Mesenchymal stem cell (in vitro differentiated cells and primary cell): ENCODE measurements around the gene TSC2. TPM values are rescaled to one million over a fixed set of nuclear protein-coding genes. Genes with fewer than 3 reads are reported as not detected.
A peak's percentile ranks its signal among the peaks of the same experiment; 100 is the strongest.

ENCODE experiments used
- DNase-seq: peaks from one replicate; pipeline ENCODE4 v3.0.0-alpha.2; 2013
- H2AFZ ChIP-seq: one replicate; pipeline ENCODE4 v1.6.1; 2013; ENCODE audit warnings: low read depth, mild to moderate bottlenecking, control low read depth, inconsistent platforms, low read length, moderate library complexity
- H2AK5ac ChIP-seq: 2 replicates; pipeline ENCODE4 v1.6.1; 2013; ENCODE audit warnings: low read length, moderate library complexity, mild to moderate bottlenecking, inconsistent platforms; ENCODE audit not compliant: severe bottlenecking
- H2BK120ac ChIP-seq: one replicate; pipeline ENCODE4 v1.6.1; 2013; ENCODE audit warnings: low read depth, mild to moderate bottlenecking, inconsistent platforms, low read length, moderate library complexity
- H2BK12ac ChIP-seq, 2 experiments: one replicate each; pipeline ENCODE4 v1.6.1; 2013; ENCODE audit warnings: inconsistent platforms in 2 of 2, low read length in 2 of 2, mild to moderate bottlenecking in 2 of 2, moderate library complexity in 2 of 2, control low read depth in 1 of 2
- H2BK15ac ChIP-seq: one replicate; pipeline ENCODE4 v1.6.1; 2013; ENCODE audit warnings: mild to moderate bottlenecking, low read depth, inconsistent platforms; ENCODE audit not compliant: poor library complexity, severe bottlenecking
- H2BK5ac ChIP-seq: 2 replicates; pipeline ENCODE4 v1.6.1; 2013; ENCODE audit warnings: low read depth, mild to moderate bottlenecking, low read length, control low read depth, inconsistent platforms; ENCODE audit not compliant: poor library complexity, severe bottlenecking
- H3K14ac ChIP-seq, 2 experiments: one replicate each; pipeline ENCODE4 v1.6.1; 2013; ENCODE audit warnings: inconsistent platforms in 2 of 2, low read length in 2 of 2, control low read depth in 1 of 2, mild to moderate bottlenecking in 1 of 2, moderate library complexity in 1 of 2
- H3K18ac ChIP-seq, 2 experiments: one replicate each; pipeline ENCODE4 v1.6.1; 2013; ENCODE audit warnings: inconsistent platforms in 2 of 2, low read length in 2 of 2, control low read depth in 1 of 2, low read depth in 1 of 2, mild to moderate bottlenecking in 1 of 2
- H3K23ac ChIP-seq, 2 experiments: one replicate each; pipeline ENCODE4 v1.6.1; 2013; ENCODE audit warnings: inconsistent platforms in 2 of 2, low read length in 2 of 2, mild to moderate bottlenecking in 2 of 2, moderate library complexity in 2 of 2, control low read depth in 1 of 2
- H3K27ac ChIP-seq: 2 replicates; pipeline ENCODE4 v1.5.1; 2013; ENCODE audit warnings: mild to moderate bottlenecking, moderate library complexity, low read length, control low read depth, inconsistent platforms; ENCODE audit not compliant: poor library complexity, severe bottlenecking
- H3K27me3 ChIP-seq, 2 experiments: 2 replicates each; pipeline versions ENCODE4 v1.6.1 to v1.7.0; 2013; ENCODE audit warnings: low read length in 2 of 2, mild to moderate bottlenecking in 2 of 2, moderate library complexity in 2 of 2, control low read depth in 1 of 2, inconsistent platforms in 1 of 2; ENCODE audit not compliant: control insufficient read depth in 1 of 2, insufficient read depth in 1 of 2
- H3K36me3 ChIP-seq, 2 experiments: 2 replicates each; pipeline versions ENCODE4 v1.6.1 to v1.7.0; 2013; ENCODE audit warnings: low read length in 2 of 2, control low read depth in 1 of 2, inconsistent platforms in 1 of 2, low read depth in 1 of 2, mild to moderate bottlenecking in 1 of 2; ENCODE audit not compliant: insufficient read depth in 2 of 2, control insufficient read depth in 1 of 2
- H3K4ac ChIP-seq, 2 experiments: one replicate each; pipeline ENCODE4 v1.6.1; 2013; ENCODE audit warnings: inconsistent platforms in 2 of 2, low read length in 2 of 2, mild to moderate bottlenecking in 2 of 2, moderate library complexity in 2 of 2, control low read depth in 1 of 2, low read depth in 1 of 2
- H3K4me1 ChIP-seq: 2 replicates; pipeline ENCODE4 v1.6.1; 2013; ENCODE audit warnings: low read depth, low read length, control low read depth; ENCODE audit not compliant: control insufficient read depth, insufficient read depth
- H3K4me2 ChIP-seq: 2 replicates; pipeline ENCODE4 v1.6.1; 2013; ENCODE audit warnings: low read length, mild to moderate bottlenecking, inconsistent platforms; ENCODE audit not compliant: poor library complexity, severe bottlenecking
- H3K4me3 ChIP-seq, 2 experiments: 2 replicates each; pipeline versions ENCODE4 v1.5.1 to v1.7.0; 2013; ENCODE audit warnings: low read length in 2 of 2, mild to moderate bottlenecking in 2 of 2, control low read depth in 1 of 2, low read depth in 1 of 2; ENCODE audit not compliant: insufficient read depth in 1 of 2
- H3K79me1 ChIP-seq: replicated peaks from 2 replicates; pipeline ENCODE4 v1.6.1; 2013; ENCODE audit warnings: mild to moderate bottlenecking, control low read depth, low read length, inconsistent platforms; ENCODE audit not compliant: poor library complexity, severe bottlenecking
- H3K9ac ChIP-seq: 2 replicates; pipeline ENCODE4 v1.7.0; 2013; ENCODE audit warnings: mild to moderate bottlenecking, low read length, moderate library complexity
- H3K9me3 ChIP-seq: 2 replicates; pipeline ENCODE4 v1.7.0; 2013; ENCODE audit warnings: mild to moderate bottlenecking, low read length; ENCODE audit not compliant: control insufficient read depth
- H4K8ac ChIP-seq: one replicate; pipeline ENCODE4 v1.6.1; 2013; ENCODE audit warnings: inconsistent platforms, mild to moderate bottlenecking, low read length, moderate library complexity
- H4K91ac ChIP-seq: one replicate; pipeline ENCODE4 v1.6.1; 2013; ENCODE audit warnings: mild to moderate bottlenecking, low read length, inconsistent platforms
- WGBS: methylation state at CpG from one replicate; pipeline ENCODE4 v1.1.7; 2013; ENCODE audit warnings: mixed read lengths; 5-methylcytosine and 5-hydroxymethylcytosine counted together
- polyA plus RNA-seq, 2 experiments: library from polyadenylated mRNA; stranded (reverse); fragments of 200-250 nt; gene quantifications; one replicate each; pipeline ENCODE4 v1.2.3, GENCODE V29; 2013

The TSC2 gene
- 55.7 TPM for polyA plus RNA-seq (2013, experiment 1 of 2)
- polyA plus RNA-seq (2013, experiment 2 of 2), result 59.1 TPM

DNA sequence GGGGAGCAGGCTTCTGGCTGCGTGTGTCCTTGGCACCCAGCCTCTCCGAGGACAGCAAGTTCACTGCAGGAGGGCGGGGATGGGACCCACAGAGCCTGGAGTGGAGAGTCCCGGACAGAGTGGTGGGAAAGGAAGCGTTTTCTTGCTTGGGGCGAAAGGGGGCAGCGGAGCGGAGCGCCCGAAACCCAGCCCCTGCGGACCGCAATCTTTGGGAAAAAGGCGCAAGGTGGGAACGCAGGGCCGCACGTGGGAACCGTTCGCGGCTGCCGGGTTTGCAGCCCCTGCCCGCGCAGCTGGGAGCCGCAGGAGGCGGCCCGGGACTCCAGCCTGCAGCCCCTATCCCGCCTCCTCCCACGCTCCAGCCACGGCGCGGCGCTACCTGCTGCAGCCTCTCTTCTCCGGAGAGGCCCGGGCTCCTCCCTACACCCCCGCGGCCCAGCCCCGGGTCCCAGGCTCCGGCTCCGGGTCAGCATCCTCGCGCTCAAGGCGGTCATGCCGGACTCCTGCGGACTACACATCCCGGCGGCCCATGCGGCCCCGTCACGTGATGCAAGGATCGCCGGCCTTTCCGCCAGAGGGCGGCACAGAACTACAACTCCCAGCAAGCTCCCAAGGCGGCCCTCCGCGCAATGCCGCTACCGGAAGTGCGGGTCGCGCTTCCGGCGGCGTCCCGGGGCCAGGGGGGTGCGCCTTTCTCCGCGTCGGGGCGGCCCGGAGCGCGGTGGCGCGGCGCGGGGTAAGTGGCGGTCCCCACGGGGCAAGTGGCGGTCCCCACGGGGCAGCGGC lies at the start of gene TSC2, which contains the start of gene NTHL1:
TSC2 (plus strand) TSS at position 656 of the 786 bp plus-strand sequence. CDS start 631 bp downstream, outside the sequence.
NTHL1 (minus strand) TSS at position 505 of the 786 bp plus-strand sequence; CDS start at position 494, 11 bp downstream.
- Histone ChIP-seq H2BK12ac (peak within 1 kb of the TSS in 1 of 2 experiments; percentile 65), H3K79me1 (peaks cover 26% of the 10 kb centered on the region), H3K4me2 (peak within 1 kb of the TSS; percentile 95), H2BK120ac (no peak within 1 kb of the TSS), H3K9me3 (no peaks in the 10 kb centered on the region), H2AFZ (peak within 1 kb of the TSS; percentile 92), H3K4me1 (peaks cover 32% of the 10 kb centered on the region), H3K14ac (peak within 1 kb of the TSS in 1 of 2 experiments; percentile 49), H3K36me3 (peaks cover 17 to 52% of the 10 kb centered on the region in 2 experiments), H3K27me3 (no peaks in the 10 kb centered on the region), H3K4me3 (peak within 1 kb of the TSS; percentile 90 to 95), H3K18ac (peak within 1 kb of the TSS in 1 of 2 experiments; percentile 78), H4K8ac (peak within 1 kb of the TSS; percentile 75), H3K4ac (peak within 1 kb of the TSS in 1 of 2 experiments; percentile 64), H2BK5ac (peak within 1 kb of the TSS; percentile 63), H3K27ac (peak within 1 kb of the TSS; percentile 55), H4K91ac (no peak within 1 kb of the TSS), H3K23ac (peak within 1 kb of the TSS in 1 of 2 experiments; percentile 95), H2AK5ac (peak within 1 kb of the TSS; percentile 49), H2BK15ac (no peak within 1 kb of the TSS), H3K9ac (peak within 1 kb of the TSS; percentile 89)
- DNase-seq, result peak; percentile 95
- WGBS, result 1% methylated on average over 79 of the region's 81 CpGs

DNA sequence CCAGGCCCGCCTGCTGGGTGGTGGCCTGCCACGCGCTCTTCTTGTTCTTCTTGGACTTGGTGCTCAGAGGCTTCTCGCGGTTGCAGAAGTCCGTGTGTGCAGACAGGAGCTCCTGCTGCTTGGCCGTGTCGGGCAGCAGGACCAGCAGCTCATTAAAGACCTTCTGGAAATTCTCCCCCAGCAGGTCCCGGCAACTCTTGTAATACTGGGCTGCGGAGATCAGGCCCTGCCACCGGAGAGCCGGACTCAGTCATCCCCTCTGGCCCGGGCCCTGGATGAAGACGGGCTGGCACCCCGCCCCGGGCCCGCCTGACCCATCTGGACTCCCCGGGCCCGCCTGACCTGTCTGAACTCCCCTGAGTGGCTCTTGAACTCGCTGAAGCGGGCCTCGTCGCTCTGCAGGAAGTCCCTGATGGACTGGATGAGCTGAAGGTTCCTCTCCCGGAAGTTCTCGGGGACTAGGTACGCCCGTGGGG lies 49.4 kb upstream of the TSC2 start:
- Histone ChIP-seq H2BK5ac (no peak overlapping the region), H2AK5ac (no peak overlapping the region), H2BK15ac (no peak overlapping the region), H3K23ac (no peak overlapping the region), H4K8ac (no peak overlapping the region), H3K27ac (no peak overlapping the region), H4K91ac (no peak overlapping the region), H3K27me3 (no peaks in the 10 kb centered on the region), H3K4me2 (no peak overlapping the region), H2BK12ac (no peak overlapping the region), H3K14ac (no peak overlapping the region), H2BK120ac (no peak overlapping the region), H3K36me3 (peaks cover 69 to 73% of the 10 kb centered on the region in 2 experiments), H2AFZ (no peak overlapping the region), H3K79me1 (peaks cover 27% of the 10 kb centered on the region), H3K18ac (no peak overlapping the region), H3K4me3 (no peak overlapping the region), H3K9ac (no peak overlapping the region), H3K4ac (no peak overlapping the region), H3K4me1 (peaks cover 10% of the 10 kb centered on the region), H3K9me3 (no peaks in the 10 kb centered on the region)
- 95% methylated on average over 27 of the region's 27 CpGs for WGBS
- DNase-seq, result no peak

DNA sequence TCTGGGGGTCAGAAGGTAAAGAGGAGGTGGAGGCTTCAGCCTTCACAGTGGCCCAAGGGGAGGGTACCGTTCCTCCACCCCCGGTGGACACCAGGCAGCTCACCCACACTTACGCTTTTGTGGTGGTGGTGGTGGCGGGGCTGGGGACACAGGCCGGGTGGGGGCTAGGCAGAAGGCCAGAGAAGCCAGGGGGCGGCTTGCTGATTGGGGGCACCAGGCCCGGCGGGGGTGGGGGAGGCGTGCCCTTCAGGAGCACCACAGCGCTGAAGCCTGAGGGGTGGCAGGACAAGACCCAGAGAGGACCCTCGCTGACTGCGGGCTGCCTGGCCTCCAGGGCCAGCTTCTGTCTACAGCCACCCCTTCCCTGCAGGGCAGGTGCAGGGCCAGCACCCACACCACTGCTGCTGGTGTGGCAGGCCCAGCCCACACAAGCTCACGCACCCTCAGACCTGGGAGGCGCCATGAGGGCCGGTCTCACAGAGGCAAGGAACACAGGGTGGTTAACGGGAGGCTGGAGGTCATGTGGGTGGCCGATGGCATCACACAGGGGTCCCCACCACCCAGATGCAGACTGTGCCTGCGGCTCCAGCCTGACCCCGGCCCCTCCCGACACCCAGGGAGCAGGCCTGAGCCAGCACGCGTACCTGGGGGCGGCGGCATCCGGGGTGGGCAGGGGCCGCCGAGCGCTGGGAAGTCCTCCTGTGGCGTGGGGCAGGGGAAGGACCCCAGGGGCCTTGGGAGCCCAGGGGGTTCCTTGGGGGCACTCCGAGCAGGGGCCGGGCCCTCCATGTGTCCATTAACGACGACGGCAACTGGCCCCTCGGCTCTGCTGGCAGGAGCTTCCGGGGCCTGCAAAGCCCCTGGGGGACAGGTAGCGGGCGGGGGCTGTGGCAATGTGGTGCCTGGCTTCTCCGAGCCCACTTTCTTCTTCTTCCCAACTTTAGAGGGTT lies 48.7 kb upstream of the TSC2 start:
- no peak overlapping the region for H3K27ac ChIP-seq
- H3K4ac ChIP-seq, result no peak overlapping the region
- peak overlapping the region; percentile 32 for H2BK15ac ChIP-seq
- no peak overlapping the region for H2AFZ ChIP-seq
- H2AK5ac ChIP-seq, result no peak overlapping the region
- peaks cover 29% of the 10 kb centered on the region for H3K79me1 ChIP-seq
- H3K4me1 ChIP-seq, result peaks cover 12% of the 10 kb centered on the region
- H3K9ac ChIP-seq, result no peak overlapping the region
- H3K18ac ChIP-seq, result no peak overlapping the region
- no peak overlapping the region for H4K8ac ChIP-seq
- peaks cover 74 to 75% of the 10 kb centered on the region in 2 experiments for H3K36me3 ChIP-seq
- H4K91ac ChIP-seq, result peak overlapping the region; percentile 14
- H3K27me3 ChIP-seq, result no peaks in the 10 kb centered on the region
- H3K4me3 ChIP-seq, result no peak overlapping the region
- H2BK12ac ChIP-seq, result no peak overlapping the region
- no peak overlapping the region for H2BK5ac ChIP-seq
- no peaks in the 10 kb centered on the region for H3K9me3 ChIP-seq
- WGBS, result 97% methylated on average over 38 of the region's 39 CpGs
- H3K14ac ChIP-seq, result no peak overlapping the region
- H3K23ac ChIP-seq, result no peak overlapping the region
- H2BK120ac ChIP-seq, result no peak overlapping the region
- no peak overlapping the region for H3K4me2 ChIP-seq
- no peak for DNase-seq
